HG03095 (cell line): ENCODE measurements around the gene MINPP1.
"Not testable (repeated sequence)": the region's sequence is repeated elsewhere in the genome, so short reads cannot be mapped to it uniquely, and the experiment has no call there.

Experiments
- ATAC-seq: cut with Tn5 transposase; IDR thresholded peaks from one replicate; pipeline ENCODE4 v1.9.1; 2021; ENCODE audit warnings: moderate library complexity; ENCODE audit not compliant: unreplicated experiment

Gene MINPP1

GRCh38 chr10:87562750-87563149 lies 58.1 kb downstream of the MINPP1 start:
- ATAC-seq: no peak

- no peak for ATAC-seq
These were observed 60.3 kb downstream of the MINPP1 start for GRCh38 chr10:87565010-87565409.

- no peak for ATAC-seq
These were observed 71.2 kb downstream of the MINPP1 start for GRCh38 chr10:87575851-87576250.

GRCh38 chr10:87578160-87578841 lies 73.6 kb downstream of the MINPP1 start:
- ATAC-seq: no peak

- no peak for ATAC-seq
These were observed 74.2 kb downstream of the MINPP1 start for GRCh38 chr10:87578842-87579401.

- no peak for ATAC-seq
These were observed 74.9 kb downstream of the MINPP1 start for GRCh38 chr10:87579563-87579962.

- ATAC-seq: no peak
These were observed 75.3 kb downstream of the MINPP1 start for GRCh38 chr10:87580016-87580415.

- no peak for ATAC-seq
These were observed 81.1 kb downstream of the MINPP1 start for GRCh38 chr10:87585565-87586514.

GRCh38 chr10:87589645-87590051 lies 85.0 kb downstream of the MINPP1 start:
- ATAC-seq: no peak

- ATAC-seq: no peak
These were observed 86.3 kb downstream of the MINPP1 start for GRCh38 chr10:87590705-87591588.

GRCh38 chr10:87591589-87591886 lies 86.8 kb downstream of the MINPP1 start:
- no peak for ATAC-seq

- ATAC-seq: not testable (repeated sequence)
These were observed 88.2 kb downstream of the MINPP1 start for GRCh38 chr10:87592920-87593319.

- ATAC-seq: no peak
These were observed 89.0 kb downstream of the MINPP1 start for GRCh38 chr10:87593702-87594101.

- no peak for ATAC-seq
These were observed 89.5 kb downstream of the MINPP1 start for GRCh38 chr10:87594181-87594580.

GRCh38 chr10:87594864-87595263 lies 90.2 kb downstream of the MINPP1 start:
- ATAC-seq: no peak

GRCh38 chr10:87596351-87596750 lies 91.7 kb downstream of the MINPP1 start:
- ATAC-seq: no peak

- no peak for ATAC-seq
These were observed 94.0 kb downstream of the MINPP1 start for GRCh38 chr10:87598700-87599099.

- ATAC-seq: no peak
These were observed 95.9 kb downstream of the MINPP1 start for GRCh38 chr10:87600581-87600980.
